ENCODE data around the gene CCDC89.

The CCDC89 gene

GRCh38 chr11:85647604-85648299 lies 38.2 kb downstream of the CCDC89 start, which contains the start of gene TMEM126A:
Gene TMEM126A (plus strand): TSS chr11:85647967. CDS start chr11:85650256, 2,289 bp downstream.
- DNase-seq, result peak; percentile 89

- no peak for DNase-seq
These were observed 38.9 kb downstream of the CCDC89 start for GRCh38 chr11:85647078-85647477.

- DNase-seq, result no peak
These were observed 42.8 kb downstream of the CCDC89 start for GRCh38 chr11:85643191-85643614.

GRCh38 chr11:85634747-85635146 lies 51.2 kb downstream of the CCDC89 start:
- no peak for DNase-seq
